Retina (tissue), 1 donor: ENCODE results near the gene TMEM114.
"Not testable (repeated sequence)": the region's sequence is repeated elsewhere in the genome, so short reads cannot be mapped to it uniquely, and the experiment has no call there.

Experiments
- DNase-seq: peaks from one replicate; pipeline ENCODE4 v3.0.0-alpha.2; 2016

TMEM114 gene

GRCh38 chr16:8572919-8573724 lies 17.2 kb downstream of the TMEM114 start:
- peak; percentile 60 for DNase-seq

- DNase-seq, result no peak
Observed at GRCh38 chr16:8572063-8572918, 18.0 kb downstream of the TMEM114 start.

GRCh38 chr16:8571061-8571596 lies 19.2 kb downstream of the TMEM114 start:
- peak; percentile 29 for DNase-seq

DNA sequence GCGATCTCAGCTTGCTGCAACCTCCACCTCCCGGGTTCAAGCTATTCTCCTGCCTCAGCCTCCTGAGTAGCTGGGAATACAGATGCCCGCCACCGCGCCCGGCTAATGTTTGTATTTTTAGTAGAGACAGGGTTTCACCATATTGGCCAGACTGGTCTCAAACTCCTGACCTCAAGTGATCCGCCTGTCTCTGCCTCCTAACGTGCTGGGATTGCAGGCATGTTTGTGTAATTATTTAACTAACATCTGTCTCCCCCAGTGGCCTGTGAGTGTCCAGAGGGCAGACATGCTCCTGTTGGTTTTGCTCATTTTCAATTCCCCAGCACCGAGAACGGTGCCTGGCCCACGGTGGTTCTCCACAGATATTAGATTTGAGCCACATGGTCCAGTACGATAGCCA lies 19.9 kb downstream of the TMEM114 start:
- not testable (repeated sequence) for DNase-seq

DNA sequence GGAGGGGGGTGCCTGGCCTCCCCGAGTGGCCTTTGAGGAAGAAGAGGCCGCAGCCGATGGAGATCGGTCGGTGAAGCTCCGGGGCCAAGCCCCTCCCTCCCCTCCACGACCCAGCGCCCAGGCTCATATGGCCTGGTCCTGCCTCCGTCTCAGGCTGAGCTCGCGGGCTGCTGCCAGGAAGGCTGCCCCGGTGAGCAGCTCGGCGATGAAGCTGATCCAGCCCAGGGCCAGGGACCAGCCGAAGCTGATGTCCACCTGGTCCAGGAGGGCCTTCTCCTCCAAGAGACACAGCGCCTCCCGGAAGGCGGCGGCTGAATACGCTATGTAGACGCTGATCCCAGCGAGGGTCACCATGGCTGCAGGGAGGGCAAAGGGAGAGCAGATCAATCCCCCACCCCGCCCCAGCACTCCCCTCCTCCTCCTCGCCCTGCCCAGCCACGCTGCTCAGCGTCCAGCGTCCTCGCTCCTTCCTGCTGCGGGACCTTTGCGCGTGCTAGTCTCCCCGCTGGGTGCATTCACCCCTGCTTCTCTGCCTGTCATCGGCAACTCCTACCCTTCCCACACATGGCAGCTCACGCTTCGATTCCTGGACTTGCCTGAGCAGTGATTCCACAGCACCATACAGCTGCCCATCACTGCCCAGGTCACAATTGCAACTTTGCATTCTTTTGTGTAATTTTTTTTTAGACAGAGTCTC lies 20.5 kb downstream of the TMEM114 start:
- peak; percentile 59 for DNase-seq

- no peak for DNase-seq
Observed at GRCh38 chr16:8568231-8568617, 22.1 kb downstream of the TMEM114 start.

- DNase-seq, result peak; percentile 88
Observed at GRCh38 chr16:8567355-8568230, 22.7 kb downstream of the TMEM114 start.

DNA sequence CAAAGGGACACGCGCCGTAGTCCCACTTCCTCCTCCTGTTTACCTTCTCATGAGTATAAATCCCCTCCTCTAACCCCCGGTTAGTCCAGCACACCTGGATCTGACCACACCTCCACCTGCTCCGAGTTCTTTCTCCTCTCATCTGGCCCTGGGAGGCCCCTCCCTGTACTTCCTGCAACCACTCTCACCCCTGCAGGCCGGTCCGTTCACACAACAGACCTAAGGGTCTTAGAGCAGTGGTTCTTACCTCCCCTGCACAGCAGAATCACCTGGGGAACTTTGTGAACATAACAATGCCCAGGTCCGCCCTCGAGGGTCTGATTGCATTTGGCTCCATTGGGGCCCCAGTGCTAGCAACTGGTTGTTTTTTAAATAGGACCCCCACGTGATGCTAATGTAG lies 24.8 kb downstream of the TMEM114 start:
- peak; percentile 51 for DNase-seq

- DNase-seq, result no peak
Observed at GRCh38 chr16:8564934-8565345, 25.4 kb downstream of the TMEM114 start.

DNA sequence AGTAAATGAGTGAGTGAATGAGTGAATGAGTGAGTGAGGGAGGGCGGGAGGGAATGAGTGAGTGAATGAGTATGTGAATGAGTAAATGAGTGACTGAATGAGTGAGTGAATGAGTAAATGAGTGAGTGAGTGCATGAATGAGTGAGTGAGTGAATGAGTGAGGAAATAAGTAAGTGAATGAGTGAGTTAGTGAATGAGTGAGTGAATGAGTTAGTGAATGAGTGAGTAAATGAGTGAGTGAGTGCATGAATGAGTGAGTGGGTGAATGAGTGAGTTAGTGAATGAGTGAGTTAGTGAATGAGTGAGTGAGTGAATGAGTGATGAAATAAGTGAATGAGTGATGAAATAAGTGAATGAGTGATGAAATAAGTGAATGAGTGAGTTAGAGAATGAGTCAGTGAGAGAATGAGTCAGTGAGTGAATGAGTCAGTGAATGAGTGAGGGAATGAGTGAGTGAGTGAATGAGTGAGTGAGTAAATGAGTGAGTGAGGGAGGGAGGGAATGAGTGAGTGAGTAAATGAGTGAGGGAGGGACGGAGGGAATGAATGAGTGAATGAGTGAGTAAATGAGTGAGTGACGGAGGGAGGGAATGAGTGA lies 26.3 kb downstream of the TMEM114 start:
- DNase-seq, result not testable (repeated sequence)

DNA sequence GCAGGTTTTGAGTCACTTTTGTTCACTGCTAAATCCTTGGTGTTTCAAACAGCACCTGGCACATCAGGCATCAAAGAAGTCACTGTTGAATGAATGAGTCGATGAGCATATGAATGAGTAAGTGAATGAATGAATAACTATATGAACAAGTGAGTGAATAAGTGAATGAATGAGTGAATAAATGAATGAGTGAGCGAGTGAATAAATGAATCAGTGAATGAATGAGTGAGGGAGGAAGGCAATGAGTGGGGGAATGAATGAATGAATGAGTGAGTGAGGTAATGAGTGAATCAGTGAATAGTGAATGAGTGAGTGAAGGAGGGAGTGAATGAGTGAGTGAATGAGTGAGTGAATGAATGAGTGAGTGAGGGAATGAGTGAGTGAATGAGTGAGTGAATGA lies 28.8 kb downstream of the TMEM114 start:
- DNase-seq, result no peak

DNA sequence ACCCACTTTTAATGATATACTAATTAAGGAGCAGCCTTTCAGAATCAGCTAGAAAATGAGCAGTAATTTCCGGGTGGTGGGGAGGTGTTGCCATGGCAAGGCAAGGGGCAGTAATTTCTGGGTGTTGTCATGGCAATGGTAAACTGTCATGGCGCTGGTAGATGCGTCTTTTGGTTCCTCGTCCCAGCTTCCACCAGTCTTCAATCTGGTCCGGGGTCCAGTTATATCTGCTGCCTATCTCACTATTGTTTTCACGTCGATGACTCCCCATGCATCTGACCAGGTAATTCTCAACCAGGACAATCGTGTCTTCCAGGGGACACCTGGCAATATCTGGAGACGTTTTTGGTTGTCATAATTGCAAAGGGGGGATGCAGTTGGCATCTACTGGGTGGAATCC lies 34.9 kb downstream of the TMEM114 start:
- DNase-seq, result no peak

DNA sequence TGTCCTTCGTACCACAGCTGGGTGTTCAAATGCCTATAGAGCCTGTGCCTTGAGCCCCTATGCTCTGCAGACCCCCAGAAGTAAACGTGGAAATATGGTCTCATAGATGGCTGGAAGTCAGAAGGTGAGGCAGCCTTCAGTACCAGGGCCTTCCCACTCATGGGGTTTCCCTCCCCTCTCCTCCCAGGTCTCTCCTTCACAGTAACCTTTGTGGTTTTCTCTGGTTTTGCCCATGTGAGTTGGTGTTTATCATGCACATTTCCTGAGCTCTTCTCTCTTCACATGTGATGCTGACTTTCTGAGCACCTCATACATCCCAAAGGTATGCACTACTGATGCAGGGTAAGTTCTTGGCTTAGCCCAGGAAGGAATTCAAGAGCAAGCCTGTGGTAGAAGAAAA lies 35.4 kb downstream of the TMEM114 start:
- DNase-seq, result no peak

DNA sequence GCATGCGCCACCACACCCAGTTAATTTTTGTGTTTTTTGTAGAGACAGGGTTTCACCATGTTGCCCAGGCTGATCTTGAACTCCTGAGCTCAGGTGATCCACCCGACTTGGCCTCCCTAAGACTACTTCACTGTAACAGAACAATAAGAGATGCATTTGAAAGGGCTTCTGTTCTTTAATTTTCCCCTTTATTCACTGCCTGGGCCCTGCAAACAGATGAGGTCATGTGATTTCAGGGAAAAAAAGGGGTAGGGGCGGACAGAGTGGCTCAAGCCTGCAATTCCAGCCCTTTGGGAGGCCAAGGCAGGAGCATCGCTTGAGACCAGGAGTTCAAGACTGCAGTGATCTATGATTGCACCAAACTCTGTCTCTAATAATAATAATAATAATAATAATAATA lies 36.3 kb downstream of the TMEM114 start:
- no peak for DNase-seq

DNA sequence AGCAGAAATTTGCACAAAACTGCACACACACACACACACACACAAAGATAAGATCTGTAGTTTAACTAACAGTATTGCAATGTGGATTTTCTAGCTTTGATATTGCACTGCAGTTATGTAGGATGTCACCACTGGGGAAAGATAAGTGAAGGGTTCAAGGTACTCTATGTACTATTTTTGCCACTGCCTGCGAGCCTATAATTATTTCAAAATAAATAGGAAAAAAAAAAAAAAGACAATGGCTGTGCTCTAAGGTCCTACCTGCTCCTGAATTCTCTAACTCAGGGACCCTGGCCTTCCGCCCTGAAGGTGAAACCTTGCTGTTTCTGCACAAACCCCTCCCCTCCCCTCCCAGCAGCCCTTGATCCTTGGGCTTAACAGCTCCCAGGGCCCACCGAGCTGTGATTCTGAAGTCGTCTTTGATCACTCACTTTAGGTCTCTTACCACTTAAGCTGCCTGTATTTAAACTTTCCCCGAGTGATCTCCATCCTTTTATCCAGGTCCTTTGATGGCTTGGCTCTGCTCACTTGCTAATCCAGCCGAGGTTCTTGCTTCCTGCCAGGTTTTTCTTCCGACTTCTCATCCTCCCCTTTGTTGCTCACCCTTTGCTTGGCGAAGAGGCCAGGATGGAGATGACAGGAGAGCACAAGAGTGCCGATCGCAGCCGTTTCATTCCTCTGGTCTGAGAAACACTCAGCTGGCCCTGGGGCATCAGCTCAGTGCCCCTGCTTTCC lies 37.7 kb downstream of the TMEM114 start:
- peak; percentile 11 for DNase-seq

DNA sequence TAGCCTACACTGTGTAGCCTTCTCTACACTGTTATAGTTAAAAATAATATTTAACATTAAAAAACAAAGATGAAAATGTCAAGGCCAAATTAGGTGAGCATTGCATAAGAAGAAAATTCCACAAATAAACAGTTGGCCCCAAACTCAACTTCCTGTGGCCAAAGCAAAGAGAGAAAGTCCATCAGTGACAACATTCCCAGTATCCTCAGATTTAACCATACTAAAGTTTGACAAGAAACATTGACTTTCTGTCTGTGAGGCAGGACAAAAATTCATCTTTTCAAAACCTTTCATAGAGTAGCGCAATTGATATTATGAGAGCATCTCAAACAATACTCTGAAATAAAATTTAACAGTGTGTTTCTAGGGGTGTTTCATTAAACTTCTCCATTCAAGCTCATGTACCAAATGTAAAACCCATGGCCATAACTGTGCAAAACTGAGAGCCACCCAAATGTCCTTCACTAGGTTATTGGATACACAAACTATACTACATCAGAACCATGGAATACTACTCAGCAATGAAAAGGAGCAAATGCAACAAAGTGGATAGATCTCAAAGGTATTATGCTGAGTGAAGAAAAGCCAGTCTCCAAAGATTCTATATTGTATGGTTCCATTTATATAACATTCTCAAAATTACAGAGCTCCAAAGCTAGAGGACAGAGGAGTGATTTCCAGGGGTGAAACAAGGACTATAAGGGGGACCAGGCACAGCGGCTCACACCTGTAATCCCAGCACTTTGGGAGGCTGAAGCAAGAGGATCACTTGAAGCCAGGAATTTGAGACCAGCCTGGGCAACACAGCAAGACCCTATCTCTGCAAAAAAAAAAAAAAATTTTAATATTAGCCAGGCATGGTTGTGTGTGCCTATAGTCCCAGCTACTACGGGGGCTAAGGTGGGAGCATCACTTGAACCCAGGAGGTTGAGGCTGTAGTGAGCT lies 38.7 kb downstream of the TMEM114 start:
- no peak for DNase-seq

- DNase-seq, result no peak
Observed at GRCh38 chr16:8550728-8551387, 39.5 kb downstream of the TMEM114 start.

DNA sequence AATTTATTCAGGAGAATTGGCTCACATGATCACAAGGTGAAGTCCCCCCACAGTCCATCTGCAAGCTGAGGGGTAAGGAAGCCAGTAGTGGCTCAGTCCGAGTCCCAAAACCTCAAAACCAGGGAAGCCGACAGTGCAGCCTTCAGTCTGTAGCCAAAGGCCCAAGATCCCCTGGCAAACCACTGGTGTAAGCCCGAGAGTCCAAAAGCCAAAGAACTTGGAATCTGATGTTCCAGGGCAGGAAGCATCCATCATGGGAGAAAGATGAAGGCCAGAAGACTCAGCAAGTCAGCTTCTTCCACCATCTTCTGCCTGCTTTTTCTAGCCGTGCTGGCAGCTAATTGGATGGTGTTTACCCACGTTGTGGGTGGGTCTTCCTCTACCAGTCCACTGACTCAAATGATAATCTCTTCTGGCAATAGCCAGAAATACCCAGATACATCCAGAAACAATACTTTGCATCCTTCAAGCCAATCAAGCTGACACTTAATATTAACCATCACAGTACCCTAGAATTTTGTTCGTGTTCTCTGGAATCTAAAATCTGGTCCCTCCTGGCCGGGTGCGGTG lies 40.4 kb downstream of the TMEM114 start:
- DNase-seq, result no peak

DNA sequence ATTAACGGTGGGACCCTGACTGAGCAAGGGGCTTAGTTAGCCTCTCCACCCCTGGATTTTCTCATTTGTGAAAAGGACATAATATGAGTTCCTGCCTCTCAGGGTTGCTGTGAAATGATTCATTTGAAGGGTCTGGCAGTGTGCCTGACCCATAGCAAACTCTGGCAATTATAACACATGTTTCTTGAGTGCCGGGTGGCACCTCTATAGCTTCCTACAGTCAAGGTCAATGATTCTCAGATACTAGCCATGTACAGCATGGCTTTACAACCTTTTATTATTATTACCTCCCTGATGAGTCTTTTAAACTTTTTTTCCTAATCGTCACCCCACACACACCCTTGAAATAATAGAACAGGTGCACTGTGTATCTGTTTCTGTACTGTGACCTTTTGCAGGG lies 42.1 kb downstream of the TMEM114 start:
- DNase-seq, result no peak
